ENCODE measurements around the gene SYDE2.

GRCh38 chr1:85142753-85143152 lies 58.1 kb downstream of the SYDE2 start:
- TF ChIP-seq POLR2A (IDR thresholded peaks at IDR 0.05) = no peak
- TF ChIP-seq, protein P1, sequence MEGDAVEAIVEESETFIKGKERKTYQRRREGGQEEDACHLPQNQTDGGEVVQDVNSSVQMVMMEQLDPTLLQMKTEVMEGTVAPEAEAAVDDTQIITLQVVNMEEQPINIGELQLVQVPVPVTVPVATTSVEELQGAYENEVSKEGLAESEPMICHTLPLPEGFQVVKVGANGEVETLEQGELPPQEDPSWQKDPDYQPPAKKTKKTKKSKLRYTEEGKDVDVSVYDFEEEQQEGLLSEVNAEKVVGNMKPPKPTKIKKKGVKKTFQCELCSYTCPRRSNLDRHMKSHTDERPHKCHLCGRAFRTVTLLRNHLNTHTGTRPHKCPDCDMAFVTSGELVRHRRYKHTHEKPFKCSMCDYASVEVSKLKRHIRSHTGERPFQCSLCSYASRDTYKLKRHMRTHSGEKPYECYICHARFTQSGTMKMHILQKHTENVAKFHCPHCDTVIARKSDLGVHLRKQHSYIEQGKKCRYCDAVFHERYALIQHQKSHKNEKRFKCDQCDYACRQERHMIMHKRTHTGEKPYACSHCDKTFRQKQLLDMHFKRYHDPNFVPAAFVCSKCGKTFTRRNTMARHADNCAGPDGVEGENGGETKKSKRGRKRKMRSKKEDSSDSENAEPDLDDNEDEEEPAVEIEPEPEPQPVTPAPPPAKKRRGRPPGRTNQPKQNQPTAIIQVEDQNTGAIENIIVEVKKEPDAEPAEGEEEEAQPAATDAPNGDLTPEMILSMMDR (IDR thresholded peaks at IDR 0.05) = no peak

All from right lobe of liver (tissue), 4 donors.